Hematopoietic multipotent progenitor cell treated with erythropoietin and hydrocortisone succinate and interleukin-3 and kit ligand, for 17 days (in vitro differentiated cells): ENCODE results near the gene DNASE1.

Experiments used
- DNase-seq: peaks from one replicate; pipeline ENCODE4 v3.0.0-alpha.2; 2015; ENCODE audit warnings: low spot score

DNASE1 gene

DNA sequence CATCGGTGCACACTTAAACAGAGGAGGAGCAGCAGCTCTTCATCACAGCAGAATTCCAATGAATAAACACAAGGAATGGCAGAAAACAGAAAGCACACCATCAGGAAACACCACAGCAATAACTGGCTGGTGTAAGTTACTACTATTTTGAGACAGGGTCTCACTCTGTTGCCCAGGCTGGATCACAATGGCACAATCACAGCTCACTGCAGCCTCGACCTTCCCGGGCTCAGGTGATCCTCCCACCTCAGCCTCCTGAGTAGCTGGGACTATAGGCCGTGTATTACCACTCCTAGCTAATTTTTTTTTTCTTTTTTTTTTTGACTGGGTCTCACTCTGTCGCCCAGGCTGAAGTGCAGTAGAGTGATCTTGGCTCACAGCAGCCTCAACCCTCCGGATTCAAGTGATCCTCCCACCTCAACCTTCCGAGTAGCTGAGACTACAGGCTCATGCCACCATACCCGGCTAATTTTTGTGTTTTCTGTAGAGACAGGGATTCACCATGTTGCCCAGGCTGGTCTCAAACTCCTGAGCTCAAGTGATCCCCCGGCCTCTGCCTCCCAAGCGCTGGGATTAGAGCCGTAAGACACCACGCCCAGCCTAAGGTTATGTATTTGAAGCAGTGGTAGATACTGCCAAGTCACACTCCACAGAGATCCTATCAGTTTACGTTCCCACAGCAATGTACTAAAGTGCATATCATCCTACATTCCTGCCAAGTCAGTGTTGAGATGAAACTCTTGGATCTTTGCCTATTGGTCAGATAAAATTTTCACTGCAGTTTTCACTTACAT, 42.1 kb downstream of the DNASE1 start:
- DNase-seq = peak; percentile 88

- DNase-seq = no peak
Observed at GRCh38 chr16:3698941-3699340, 44.5 kb downstream of the DNASE1 start.

GRCh38 chr16:3701531-3701930, 47.0 kb downstream of the DNASE1 start:
- no peak for DNase-seq

DNA sequence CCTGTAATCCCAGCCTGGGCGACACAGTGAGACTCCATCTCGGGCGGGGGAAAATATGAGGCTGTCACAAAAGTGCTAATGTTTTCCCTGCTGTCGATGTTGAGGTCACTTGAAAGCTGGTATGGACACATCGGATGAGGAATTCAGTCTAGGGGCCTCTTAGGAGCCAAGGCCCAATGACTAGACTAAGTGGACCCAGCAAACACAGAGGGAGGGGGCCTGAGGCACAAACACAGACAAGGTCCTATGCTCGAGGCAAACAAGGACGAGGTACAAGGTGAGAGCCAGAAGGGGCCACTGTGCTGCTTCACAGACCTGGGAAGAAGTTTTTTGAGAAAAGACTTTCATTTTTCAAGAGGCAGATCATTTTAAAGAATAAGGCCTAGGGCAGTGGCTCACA, 47.6 kb downstream of the DNASE1 start:
- no peak for DNase-seq

- DNase-seq = no peak
Observed at GRCh38 chr16:3706253-3707012, 51.9 kb downstream of the DNASE1 start.
